ENCODE data around the gene ICAM4.
"Not testable (repeated sequence)": the region's sequence is repeated elsewhere in the genome, so short reads cannot be mapped to it uniquely, and the experiment has no call there.

ICAM4 gene

DNA sequence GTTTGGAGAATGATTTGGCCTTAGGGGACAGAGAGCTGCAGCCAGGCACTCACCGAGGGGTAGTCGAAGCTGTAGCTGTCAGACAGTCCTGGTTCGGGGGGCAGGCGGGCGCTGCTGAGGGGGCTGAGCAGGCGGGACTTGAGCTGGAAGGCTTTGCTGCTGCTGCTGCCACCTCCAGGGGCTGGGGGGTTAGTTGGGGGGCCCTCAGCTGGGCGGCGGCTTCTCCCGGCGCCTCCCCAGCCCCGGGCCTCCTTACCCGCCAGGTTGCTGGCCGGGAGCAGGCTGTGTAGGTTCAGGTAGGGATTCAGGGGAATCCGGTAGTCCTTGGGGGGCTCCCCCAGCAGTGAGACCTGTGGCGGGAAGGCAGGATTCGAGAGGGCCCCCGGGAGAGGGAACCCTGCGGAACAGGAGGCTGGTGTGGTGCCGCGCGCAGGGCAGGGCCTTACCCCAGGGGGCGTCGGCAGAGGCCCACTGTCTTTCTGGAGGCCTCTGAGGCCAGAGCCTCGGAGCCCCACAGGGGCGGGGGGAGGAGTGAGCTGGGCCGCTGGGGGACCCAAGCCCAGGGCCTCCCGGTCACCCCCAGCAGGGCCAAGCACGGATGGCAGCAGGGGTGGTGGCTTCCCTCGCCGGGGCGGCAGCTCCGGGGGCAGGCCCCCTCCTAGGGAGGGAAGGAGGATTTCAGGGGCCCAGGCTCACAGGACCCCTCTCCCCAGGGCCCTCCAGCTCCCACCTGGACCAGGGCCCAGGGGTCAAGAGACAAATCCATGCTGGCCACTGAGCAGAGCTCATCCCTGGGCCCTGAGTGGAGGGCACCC is 34.1 kb downstream of the ICAM4 start:
- no peak for DNase-seq (ENCODE audit: low read depth)

DNA sequence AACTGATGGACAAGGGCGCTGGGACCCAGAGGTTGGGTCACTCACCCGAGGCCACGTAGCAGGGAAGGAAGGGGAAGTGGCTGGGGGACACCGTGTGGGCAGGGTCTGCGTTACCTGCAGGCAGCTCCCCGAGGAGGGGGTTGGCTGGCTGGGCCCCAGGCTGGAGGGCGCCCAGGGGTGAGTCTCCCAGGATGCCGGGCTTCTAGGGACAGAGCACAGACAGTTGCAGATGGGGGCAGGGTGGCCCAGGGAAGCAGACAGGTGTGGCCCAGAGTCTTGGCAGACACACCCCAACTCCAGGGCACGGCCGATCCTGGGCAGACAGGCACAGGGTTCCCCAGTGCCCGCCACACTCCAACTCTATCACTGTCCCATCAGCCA is 34.7 kb downstream of the ICAM4 start:
- no peak for DNase-seq (ENCODE audit: low read depth)

DNA sequence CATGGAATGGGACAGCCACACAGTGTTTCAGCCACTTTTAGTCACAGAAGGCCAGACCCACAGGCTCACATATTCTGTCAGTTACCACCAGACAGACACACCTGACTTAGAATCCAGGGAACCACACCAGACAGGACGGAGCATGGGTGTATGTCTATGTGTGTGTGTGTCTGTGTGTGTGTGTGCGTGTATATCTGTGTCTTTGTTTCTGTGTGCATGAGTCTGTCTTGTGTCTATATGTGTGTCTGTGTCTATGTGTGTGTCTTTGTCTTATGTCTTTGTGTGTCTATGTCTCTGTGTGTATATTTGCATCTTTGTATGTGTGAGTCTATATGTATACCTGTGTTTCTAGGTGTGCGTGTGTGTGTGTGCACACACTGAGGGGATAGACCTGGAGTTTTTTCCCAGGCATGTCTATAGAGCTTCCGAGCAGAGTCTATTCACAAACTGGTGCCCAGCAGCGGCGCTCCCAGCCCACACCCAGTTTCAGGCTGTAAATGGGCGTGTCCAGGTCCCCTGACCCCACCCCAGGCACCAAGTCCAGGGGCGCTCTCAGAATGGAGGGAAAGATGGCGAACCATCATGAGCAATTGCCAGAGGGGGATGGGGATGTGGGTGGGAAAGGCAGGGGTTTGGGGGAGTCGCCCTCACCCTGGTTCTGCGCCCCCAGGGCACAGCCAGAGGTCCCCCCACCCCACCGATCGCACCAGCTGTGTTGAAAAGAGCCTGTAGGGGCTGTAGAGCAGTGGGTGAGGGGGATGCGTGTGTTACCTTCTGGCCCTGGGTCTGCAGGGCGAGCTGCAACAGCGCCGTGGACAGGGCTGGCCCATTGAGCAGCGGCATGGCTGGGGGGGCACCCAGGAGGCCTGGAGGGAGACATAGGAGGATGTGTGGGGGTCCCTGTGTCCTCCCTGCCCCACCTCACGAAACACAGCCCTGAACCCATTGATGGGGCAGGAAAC is 35.4 kb downstream of the ICAM4 start:
- DNase-seq (ENCODE audit: low read depth) = no peak

DNA sequence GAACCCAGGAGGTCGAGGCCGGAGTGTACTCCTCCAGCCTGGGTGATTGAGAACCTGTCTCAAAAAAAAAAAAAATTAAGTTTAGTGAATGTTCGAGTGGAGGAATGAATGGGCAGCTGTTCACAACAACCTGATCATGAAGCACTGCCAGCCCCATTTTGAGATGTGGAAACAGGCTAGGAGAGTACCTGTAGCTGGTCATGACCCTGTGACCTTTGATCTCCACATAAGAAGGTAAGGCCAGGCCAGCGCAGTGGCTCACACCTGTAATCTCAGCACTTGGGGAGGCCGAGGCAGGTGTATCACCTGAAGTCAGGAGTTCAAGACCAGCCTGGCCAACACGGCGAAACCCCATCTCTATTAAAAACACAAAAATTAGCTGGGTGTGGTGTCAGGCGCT is 39.0 kb downstream of the ICAM4 start:
- no peak for DNase-seq (ENCODE audit: low read depth)

DNA sequence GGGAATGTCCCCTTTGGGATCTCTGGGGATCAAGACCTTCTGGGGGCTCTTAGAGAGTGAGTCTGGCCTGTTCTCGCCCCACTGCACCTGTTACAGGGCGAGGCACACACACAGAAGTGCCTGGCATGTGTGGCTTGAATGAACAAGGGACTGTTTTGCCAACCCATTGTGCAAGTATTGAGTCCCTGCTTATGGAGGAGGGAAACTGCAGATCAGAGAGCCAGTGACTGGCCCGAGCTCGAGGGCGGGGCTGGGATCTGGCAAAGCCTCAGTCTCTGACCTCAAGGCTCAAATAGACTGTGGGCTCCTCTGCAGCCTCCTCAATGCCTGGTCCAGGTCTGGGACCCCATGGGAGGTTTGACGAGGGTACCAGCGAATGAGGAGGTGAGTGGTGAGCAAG is 41.0 kb downstream of the ICAM4 start:
- DNase-seq (ENCODE audit: low read depth) = no peak

DNA sequence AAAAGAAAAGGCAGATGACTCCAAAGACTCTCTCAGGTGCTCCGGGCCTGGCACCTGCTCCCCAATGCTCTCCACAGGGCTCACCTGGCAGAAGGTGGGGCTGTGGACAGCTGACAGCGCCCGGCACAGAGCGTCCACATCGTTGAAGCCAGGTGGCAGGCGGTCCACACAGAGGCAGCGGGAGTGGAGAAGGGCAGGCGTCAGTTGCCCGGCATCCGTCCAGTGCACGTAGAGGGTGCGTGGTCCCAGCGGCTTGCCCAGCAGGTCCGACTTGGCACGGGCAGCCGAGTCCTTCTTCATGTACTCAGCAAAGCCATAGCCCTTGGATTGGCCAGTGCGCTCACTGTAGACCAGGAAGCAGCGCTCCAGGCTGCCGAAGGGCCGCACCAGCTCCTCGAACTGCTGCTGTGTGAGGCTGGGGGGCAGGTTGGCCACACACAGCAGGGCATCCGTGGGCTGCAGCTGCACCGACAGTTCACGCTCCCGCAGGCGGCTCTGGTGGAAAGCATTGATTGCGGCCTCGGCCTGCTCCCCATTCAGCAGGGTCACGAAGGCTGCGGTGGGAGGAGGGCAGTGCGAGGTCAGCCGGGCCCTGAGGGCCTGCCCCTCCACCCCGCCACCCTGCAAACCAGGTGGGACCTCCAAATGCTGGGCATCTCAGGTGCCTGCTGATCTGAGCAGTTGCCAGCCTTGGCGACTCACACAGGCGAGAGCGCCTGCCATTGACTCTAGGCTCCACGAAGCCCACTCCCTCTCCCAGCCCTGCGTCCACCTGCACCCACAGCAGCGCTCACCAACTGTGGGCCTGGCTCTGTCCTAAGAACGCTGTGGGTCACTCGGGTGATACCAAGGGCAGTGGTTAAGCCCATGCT is 42.0 kb downstream of the ICAM4 start:
- DNase-seq (ENCODE audit: low read depth) = no peak

DNA sequence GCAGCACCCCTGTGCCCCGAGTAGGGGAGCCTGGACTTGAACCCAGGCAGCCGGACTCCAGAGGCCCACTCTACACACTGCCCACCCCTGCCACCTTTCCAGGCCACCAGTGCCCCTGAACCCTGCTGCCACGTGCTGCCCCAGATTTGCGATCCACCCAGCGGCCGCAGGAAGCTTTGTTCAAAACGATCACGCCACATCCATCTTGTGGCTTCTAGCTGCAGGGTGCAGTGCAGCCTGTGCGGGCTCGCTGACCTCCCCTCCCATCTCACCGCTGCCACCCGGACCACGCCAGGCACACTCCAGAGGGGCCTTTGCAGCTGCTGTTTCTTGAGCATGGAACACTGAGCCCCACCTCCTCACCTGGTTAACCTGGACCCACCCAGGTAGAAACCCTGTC is 42.8 kb downstream of the ICAM4 start:
- no peak for DNase-seq (ENCODE audit: low read depth)

DNA sequence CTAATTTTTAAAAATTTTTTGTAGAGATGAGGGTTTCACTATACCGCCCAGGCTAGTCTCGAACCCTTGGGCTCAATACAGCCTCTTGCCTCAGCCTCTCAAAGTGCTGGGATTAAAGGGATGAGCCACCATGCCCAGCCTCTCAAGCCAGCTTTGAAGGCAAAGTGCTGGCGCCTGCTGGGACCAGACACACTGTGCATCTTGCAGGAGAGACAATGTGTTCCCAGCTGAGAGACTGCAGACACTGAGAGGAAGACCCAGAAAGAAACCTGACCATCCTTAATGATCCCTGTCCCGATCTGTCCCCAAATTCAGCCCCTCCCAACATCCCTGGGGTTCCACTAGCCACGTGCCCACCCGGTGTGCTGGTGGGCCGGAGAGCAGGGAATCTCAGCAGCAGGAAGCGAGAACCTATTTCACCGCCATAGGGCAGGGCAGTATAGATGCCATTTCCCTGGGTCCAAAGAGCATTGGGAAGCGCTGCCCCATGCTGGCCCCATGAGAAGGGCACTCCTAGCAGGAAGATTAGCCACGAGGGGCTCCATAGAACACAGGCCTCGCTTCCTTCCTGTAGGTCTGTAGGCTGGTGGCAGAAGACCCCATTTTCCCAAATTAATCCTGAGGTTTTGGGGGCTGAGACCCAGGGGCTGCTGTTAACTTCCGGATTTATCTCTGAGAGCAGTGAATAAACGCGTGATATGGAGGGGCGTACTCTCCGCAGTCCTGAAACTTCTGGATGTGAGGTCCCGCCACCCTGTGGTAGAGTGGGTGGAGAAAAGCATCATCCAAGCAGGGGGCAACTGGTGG is 45.6 kb downstream of the ICAM4 start:
- no peak for DNase-seq (ENCODE audit: low read depth)

DNA sequence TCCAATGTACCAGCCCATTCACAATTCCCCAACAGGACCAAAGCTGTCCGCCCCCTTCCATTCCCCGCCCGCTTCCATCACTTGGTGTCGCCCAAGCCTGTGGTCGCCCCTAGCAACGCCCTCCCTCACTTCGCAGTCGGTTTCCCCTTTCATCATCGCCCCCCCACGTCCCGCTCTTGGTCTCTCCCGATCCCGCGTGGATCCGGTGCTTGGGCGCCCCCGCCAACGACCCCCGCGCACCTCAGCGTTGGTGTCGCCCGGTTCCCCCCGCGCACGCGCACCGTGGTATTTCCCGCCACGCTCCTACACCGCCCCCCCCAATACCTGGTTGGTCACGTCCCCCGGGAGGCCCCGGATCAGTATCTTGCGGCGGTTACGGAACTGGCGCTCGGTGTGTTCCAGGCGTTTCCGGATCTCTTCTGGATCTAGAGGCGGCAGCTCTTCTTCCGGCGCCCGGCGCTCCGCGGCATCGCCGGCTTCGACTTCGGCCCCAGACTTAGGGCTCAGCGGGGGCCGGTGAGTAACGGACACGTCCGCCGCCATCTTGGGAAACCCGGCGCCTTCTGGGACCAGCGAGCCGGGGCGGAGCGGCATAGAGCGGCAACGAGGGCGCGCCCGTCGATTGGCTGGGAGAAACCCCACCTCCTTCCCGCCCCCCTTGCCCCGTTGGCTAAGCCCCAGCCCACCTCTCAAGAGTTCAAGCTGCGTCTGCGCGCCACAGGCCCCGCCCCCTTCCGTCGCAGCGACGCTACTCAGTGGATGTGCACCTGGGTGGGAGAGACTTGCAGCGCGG is 46.4 kb downstream of the ICAM4 start, which contains the start of gene RAVER1:
RAVER1 (minus strand) TSS at position 565 of the 793 bp plus-strand sequence; CDS start at position 543, 22 bp downstream.
- peak; percentile 94 for DNase-seq (ENCODE audit: low read depth)

DNA sequence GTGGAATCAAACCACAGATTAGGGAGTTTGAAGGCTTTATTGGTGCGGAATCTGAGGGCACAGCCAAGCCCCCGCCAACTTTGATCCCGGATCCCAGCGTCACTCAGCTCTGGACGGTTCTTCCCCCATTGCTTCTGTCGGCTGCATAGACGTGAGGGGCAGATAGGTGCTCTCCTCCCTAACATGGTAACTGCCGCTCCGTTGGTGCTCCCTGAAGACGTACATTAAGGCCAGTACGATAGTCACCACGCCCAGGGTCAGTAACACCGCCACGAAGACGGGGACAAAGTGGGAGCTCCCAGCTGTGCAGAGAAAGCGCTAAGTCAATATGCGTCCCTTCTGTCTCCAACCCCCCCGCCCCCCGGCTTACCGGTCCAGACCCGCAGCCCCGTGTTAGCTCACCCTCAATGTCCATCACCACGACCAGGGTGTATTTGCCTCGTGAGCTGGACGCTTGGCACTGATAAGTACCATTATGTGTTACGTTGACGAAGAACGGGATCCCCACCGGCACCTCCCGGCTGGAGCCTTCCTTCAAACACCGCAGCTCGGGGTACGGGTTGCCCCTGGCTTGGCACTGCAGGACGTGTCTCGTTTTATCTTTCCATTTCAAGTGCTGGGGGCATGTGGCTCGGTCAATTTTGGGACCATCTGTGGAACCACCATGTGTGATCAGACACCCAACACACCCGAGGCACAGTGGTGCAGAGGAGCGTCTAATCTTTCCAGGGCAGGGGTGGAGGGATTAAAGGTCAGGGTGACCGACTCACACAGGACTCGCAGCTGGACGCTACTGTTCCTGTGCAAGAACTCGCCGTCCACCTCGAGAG is 47.2 kb downstream of the ICAM4 start:
- DNase-seq (ENCODE audit: low read depth) = no peak

DNA sequence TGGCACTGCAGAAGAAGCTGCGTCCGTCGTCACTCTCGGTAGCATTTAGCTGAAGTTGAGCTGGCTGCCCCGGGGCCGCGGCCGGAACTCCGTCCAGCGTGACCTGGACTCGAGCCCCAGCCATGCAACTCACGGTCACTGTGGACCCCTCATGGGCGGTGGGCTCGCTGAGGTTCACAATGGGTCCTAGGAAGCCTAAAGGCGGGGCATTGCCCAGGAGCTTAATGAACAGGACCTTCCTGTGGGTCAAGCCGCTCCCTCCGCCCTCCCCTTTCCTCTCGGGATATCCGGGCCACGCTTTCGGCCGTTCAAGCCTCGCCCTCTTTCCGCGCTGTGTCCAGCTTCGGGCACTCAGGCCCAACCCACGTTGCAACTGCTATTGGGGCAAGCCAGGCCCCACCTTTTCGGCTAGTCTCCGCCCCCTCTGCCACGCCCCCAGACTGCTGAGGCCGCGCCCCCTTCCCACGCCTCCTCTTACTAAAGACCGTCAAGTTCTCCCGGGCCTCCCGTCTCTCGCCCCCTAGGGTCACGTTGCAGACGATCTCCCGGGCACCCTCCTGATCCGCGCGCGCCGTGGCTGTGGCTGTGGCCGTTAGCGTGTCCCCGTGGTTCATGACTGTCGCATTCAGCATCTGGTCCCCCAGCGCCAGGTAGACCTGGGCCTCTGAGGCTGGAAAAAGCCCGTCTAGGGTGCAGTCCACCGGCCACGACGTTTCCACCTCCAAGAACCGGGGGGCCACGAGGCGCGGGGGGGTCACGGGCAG is 48.0 kb downstream of the ICAM4 start:
- peak; percentile 95 for DNase-seq (ENCODE audit: low read depth)

DNA sequence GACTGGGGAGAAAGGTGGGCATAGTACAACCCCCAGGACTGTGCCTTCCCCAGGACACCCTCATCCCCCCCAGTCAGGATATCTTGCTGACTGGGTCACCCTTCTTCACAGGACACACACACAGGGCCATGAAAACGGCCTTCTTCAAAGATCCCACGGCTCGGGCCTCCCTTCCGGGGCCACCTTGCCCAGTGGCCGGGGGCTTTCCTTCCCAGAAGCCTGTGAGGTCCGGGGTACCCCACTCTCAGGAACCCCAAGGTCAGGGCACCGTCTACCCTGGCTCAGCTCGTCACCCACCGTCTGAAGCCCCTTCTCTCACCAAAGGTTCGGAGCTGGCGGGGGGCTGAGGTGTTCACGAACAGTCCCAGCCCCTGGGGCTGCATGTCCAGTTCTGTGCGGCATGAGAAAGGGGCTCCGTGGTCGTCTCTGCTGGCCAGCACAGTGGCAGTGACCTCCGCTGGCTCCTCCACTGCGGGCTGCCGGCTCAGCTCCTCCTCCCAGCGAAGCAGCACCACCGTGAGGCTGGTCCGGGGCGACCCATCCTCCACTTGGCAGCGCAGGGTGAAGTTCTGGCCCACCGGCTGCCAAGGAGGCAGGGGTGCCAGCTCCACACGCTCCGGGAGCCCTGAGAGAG is 48.7 kb downstream of the ICAM4 start:
- DNase-seq (ENCODE audit: low read depth) = no peak

DNA sequence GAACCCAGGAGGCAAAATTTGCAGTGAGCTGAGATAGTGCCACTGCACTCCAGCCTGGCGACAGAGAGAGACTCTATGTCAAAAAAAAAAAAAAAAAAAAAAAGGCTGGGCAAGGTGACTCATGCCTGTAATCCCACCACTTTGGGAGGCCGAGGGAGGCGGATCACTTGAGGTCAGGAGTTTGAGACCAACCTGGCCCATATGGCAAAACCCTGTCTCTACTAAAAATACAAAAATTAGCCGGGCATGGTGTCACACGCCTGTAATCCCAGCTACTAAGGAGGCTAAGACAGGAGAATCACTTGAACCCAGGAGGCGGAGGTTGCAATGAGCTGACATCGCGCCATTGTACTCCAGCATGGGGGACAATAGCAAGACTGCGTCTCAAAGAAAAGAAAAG is 50.0 kb downstream of the ICAM4 start:
- not testable (repeated sequence) for DNase-seq (ENCODE audit: low read depth)

Measured in CMK (cell line).